SK-N-MC (cell line): ENCODE data around the gene PTPRF.

Source experiments
- DNase-seq: peaks from one replicate; pipeline ENCODE4 v3.0.0-alpha.2; 2011; ENCODE audit warnings: low read depth, low spot score
- H3K27ac ChIP-seq: fragments of 200-600 bp; sonication (generic); 2 replicates; pipeline ENCODE4 v1.5.1; 2016; ENCODE audit warnings: mixed run types
- H3K36me3 ChIP-seq: fragments of 200-600 bp; sonication (generic); 2 replicates; pipeline ENCODE4 v1.6.1; 2017; ENCODE audit warnings: antibody characterized with exemption, low read length, mixed read lengths; ENCODE audit not compliant: insufficient read depth
- H3K4me3 ChIP-seq: fragments of 200-600 bp; sonication (generic); 2 replicates; pipeline ENCODE4 v1.5.1; 2016
- H3K9ac ChIP-seq: fragments of 200-600 bp; sonication (generic); 2 replicates; pipeline ENCODE4 v1.8.0; 2017; ENCODE audit warnings: mixed run types, mixed read lengths; ENCODE audit not compliant: insufficient read length
- H3K9me3 ChIP-seq: fragments of 200-600 bp; sonication (generic); 2 replicates; pipeline ENCODE4 v1.6.1; 2017; ENCODE audit warnings: low read depth, mild to moderate bottlenecking, antibody characterized with exemption, low read length, moderate library complexity, mixed read lengths
- EZH2 ChIP-seq: fragments of 200-600 bp; sonication (generic); IDR thresholded peaks from one replicate; pipeline ENCODE4 v1.6.1; 2017; ENCODE audit warnings: antibody characterized with exemption
- FOXP2 ChIP-seq: optimal IDR thresholded peaks from 2 replicates; pipeline ENCODE3; 2011; ENCODE audit warnings: mild to moderate bottlenecking, moderate library complexity; ENCODE audit not compliant: insufficient read depth; ENCODE audit errors: extremely low read length, control extremely low read depth
- POLR2AphosphoS5 ChIP-seq: IDR thresholded peaks from 2 replicates; pipeline ENCODE4 v1.6.1; 2012; ENCODE audit warnings: mild to moderate bottlenecking, low read depth, low read length, borderline replicate concordance

PTPRF gene

DNA sequence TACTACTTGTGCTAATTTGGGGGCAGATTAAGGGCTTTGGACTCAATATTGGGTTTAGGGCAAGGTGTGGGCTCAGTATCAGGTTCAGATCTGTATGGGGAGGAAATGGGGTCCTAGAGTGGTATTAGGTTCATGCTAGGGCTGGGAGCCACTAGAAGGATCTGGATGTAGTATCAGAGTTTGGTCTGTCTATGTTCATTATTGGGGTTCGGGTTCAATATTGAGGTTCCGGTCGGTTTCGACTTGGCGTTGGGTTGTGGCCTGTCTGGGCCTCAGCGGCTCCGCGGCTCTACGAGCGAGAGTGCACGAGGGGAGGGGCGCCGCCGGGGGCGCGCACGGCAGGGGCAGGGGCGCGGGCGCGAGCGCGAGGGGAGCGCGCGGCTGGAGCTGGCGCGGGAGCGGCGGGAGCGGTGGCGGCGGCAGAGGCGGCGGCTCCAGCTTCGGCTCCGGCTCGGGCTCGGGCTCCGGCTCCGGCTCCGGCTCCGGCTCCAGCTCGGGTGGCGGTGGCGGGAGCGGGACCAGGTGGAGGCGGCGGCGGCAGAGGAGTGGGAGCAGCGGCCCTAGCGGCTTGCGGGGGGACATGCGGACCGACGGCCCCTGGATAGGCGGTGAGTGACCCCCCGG lies at the start of gene PTPRF:
TSS of gene PTPRF (plus strand) at position 401 of the 624 bp plus-strand sequence. CDS start 14,193 bp downstream, outside the sequence.
- peak within 1 kb of the TSS; percentile 93 for H3K4me3 ChIP-seq
- 0 out of 2 replicates have a peak within 1 kb of the TSS, but pooled peaks have one; percentile 17 for H3K27ac ChIP-seq
- DNase-seq, result no peak
- H3K9ac ChIP-seq, result peak within 1 kb of the TSS; percentile 71
- H3K36me3 ChIP-seq, result no peaks in the 10 kb centered on the region; the same call in 1 of the 2 replicates
- TF ChIP-seq FOXP2 (no peak), POLR2AphosphoS5 (no peak), EZH2 (no peak)
- no peaks in the 10 kb centered on the region for H3K9me3 ChIP-seq

DNA sequence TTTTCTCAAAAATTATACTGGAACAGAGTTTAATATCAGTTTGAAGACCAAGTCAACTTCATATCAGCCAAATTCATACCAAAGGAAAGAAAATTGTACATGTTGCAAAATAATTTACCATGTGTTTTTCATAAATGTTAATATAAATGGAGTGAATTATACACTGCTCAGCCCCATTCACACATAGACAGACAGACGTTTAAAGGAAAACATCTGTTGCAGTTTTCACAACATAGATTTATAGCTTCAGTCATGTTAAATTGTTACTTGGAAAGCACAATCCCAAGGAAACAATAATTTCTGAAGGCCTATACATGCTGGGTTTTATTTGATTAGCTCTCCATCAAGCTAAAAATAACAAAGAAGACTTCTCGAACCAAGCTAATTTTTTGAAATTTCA lies 49.2 kb upstream of the PTPRF start:
- Histone ChIP-seq H3K9ac (no peak overlapping the region), H3K27ac (peak overlapping the region; percentile 52; the same call in 1 of the 2 replicates), H3K9me3 (no peaks in the 10 kb centered on the region), H3K4me3 (peak overlapping the region; percentile 16; the same call in 1 of the 2 replicates), H3K36me3 (no peaks in the 10 kb centered on the region)
- DNase-seq, result peak; percentile 70
- TF ChIP-seq FOXP2 (no peak), POLR2AphosphoS5 (peak; percentile 42; the same call in 1 of the 2 replicates), EZH2 (no peak)

DNA sequence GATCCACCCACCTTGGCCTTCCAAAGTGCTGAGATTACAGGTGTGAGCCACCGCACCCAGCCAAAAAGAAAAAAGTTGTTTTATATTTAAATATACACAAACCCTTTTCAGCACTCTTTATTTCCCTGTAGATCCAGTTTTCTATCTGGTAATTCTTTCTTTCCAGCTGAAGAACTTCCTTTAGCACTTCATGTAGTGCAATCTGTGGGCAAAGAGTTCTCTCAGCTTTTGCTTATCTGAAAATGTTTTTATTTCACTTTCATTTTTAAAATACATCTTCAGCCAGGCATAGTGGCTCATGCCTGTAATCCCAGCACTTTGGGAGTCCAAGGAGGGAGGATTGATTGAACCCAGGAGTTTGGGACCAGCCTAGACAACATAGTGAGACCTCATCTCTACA lies 48.5 kb upstream of the PTPRF start:
- Histone ChIP-seq H3K36me3 (no peaks in the 10 kb centered on the region), H3K9me3 (no peaks in the 10 kb centered on the region), H3K27ac (no peak overlapping the region), H3K9ac (no peak overlapping the region), H3K4me3 (no peak overlapping the region)
- TF ChIP-seq EZH2, result no peak
- TF ChIP-seq POLR2AphosphoS5, result no peak
- TF ChIP-seq FOXP2, result no peak
- DNase-seq, result no peak

DNA sequence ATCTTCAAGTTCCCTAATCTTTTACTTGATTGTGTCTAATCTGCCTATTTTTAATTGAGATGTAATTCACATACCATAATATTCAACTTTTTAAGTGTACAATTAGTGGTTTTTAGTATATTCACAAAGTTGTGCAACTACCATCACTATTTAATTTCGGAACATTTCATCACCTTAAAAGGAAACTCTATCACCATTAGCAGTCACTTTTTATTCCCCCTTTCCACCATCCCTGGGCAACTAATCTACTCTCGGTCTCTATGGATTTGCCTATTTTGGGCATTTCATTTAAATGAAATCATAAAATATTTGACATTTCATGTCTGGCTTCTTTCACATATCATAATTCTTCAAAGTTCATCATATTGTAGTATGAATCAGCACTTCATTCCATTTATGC lies 46.3 kb upstream of the PTPRF start:
- Histone ChIP-seq H3K9me3 (peaks cover 5% of the 10 kb centered on the region; the same call in 1 of the 2 replicates), H3K4me3 (no peak overlapping the region), H3K36me3 (no peaks in the 10 kb centered on the region), H3K9ac (no peak overlapping the region), H3K27ac (no peak overlapping the region)
- TF ChIP-seq POLR2AphosphoS5, result no peak
- no peak for TF ChIP-seq FOXP2
- no peak for TF ChIP-seq EZH2
- DNase-seq, result no peak

DNA sequence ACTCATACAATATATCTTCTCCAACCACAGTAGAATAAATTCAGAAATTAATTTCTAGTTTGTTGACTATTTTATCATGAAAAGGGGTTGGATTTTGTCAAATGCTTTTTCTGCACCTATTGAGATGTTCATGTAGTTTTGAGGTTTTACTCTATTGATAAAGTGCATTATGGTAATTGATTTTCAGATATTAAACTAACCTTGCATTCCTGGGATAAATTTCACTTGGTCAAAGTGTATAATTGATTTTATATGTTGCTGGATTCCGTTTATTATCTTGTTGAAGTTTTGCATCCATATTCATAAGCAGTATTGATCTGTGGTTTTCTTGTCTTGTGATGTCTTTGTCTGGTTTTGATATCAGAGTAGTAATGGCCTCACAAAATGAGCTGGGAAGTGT lies 42.5 kb upstream of the PTPRF start:
- H3K9ac ChIP-seq, result no peak overlapping the region
- no peaks in the 10 kb centered on the region for H3K36me3 ChIP-seq
- DNase-seq, result no peak
- H3K4me3 ChIP-seq, result no peak overlapping the region
- H3K27ac ChIP-seq, result no peak overlapping the region
- TF ChIP-seq POLR2AphosphoS5, result no peak
- TF ChIP-seq EZH2, result no peak
- TF ChIP-seq FOXP2, result no peak
- H3K9me3 ChIP-seq, result peaks cover 5% of the 10 kb centered on the region; the same call in 1 of the 2 replicates

DNA sequence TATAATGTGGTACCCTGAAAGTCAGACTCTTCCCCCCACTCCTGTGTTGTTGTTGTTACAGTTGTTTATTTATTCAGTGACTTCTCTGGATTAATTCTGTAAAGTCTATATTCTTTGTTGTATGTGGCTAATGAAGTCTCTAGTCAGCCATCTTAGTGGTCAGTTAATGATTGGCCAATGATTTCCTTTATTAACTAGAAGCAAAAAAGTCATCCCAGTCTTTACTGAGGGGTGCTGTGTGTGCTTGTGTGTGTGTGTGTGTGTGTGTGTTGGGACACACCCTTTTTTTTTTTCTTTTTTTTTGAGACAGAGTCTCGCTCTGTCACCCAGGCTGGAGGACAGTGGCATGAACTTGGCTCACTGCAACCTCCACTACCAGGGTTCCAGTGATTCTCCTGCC lies 39.6 kb upstream of the PTPRF start:
- no peak overlapping the region for H3K9ac ChIP-seq
- peaks cover 5% of the 10 kb centered on the region; the same call in 1 of the 2 replicates for H3K9me3 ChIP-seq

DNA sequence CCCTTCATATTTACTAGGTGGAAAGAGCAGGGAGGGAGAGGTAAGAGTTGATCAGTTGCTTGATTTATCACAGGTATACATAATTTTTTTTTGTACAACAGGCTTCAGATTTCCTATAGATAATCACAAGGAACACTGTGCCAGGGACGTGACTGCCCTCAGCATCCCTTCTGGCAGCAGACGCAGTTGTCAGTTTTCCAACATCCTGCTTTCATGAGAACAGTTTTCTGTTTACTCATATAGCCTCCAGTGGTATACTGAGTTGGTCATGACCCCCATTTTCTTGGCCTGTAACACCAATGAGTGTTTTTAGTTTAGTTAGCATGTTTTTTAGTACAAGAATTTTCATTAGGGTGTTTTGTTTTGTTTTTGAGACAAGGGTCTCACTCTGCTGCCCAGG lies 37.9 kb upstream of the PTPRF start:
- TF ChIP-seq FOXP2 (no peak), POLR2AphosphoS5 (no peak), EZH2 (no peak)
- no peak for DNase-seq
- no peak overlapping the region for H3K27ac ChIP-seq

More for the DNA sequence above, 39.6 kb upstream of the PTPRF start:
- no peaks in the 10 kb centered on the region for H3K36me3 ChIP-seq
- H3K27ac ChIP-seq, result no peak overlapping the region
- TF ChIP-seq EZH2 (no peak), POLR2AphosphoS5 (no peak), FOXP2 (no peak)
- no peak for DNase-seq
- no peak overlapping the region for H3K4me3 ChIP-seq

DNA sequence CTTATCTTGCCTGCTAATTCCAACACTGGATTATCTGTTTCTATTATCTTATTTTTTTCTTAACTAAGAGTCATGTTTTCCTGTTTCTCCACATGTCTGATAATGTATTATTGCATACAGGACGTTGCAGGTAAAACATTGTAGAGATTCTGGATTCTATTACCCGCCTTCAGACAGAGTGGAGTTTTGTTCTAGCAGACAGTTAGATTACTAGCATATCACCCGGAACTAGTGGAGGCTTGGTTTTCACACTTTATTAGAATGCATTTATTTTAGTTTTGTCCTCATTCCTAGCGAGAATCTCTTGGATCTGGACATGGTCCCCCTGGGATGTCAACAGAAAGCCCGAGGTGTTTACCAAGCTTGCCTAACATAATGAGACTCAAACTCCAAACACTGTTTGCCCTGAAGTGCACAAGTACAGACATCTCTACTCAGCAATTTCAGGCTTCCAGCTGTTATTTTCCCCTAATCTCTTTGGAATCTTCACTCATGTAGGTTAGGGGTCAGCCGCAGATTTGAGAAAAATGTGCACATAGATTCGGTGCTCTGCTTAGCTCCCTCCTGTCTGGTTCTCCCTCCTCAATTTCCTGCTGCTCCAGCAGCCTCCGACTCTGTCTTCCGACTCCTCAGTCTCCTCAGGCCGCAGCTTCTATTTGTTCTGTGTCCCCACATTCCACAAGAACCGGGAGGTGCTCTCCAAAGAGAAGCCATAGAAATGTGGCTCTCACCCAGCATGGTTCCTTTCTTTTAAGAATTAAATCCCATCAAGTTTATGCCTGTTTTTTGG lies 36.8 kb upstream of the PTPRF start:
- H3K36me3 ChIP-seq, result no peaks in the 10 kb centered on the region
- peak overlapping the region; percentile 46 for H3K9ac ChIP-seq
- H3K9me3 ChIP-seq, result peaks cover 4% of the 10 kb centered on the region; the same call in 1 of the 2 replicates
- H3K4me3 ChIP-seq, result peak overlapping the region; percentile 68
- TF ChIP-seq POLR2AphosphoS5, result no peak
- no peak for TF ChIP-seq FOXP2
- no peak for TF ChIP-seq EZH2
- peak; percentile 14 for DNase-seq
- H3K27ac ChIP-seq, result peak overlapping the region; percentile 65; the same call in 1 of the 2 replicates

More for the DNA sequence above, 37.9 kb upstream of the PTPRF start:
- Histone ChIP-seq H3K36me3 (no peaks in the 10 kb centered on the region), H3K9ac (no peak overlapping the region), H3K9me3 (peaks cover 5% of the 10 kb centered on the region; the same call in 1 of the 2 replicates), H3K4me3 (no peak overlapping the region)
